ENCODE data around the gene ALDH16A1.

The ALDH16A1 gene

DNA sequence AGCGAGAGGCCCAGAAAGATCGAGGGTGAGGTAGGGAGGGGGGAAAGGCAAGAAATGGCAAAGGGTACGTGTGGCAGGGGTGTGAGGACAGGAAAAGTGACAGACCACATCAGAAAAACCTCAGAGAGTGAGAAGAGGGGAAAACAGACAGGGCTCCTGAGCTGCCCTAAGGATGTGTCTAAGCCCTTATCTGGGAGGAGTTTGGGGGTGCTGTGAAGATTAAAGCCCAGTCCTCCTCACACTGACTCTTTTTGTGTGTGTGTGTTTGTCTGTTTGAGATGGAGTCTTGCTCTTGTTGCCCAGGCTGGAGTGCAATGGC lies 29.1 kb upstream of the ALDH16A1 start:
- TF ChIP-seq, protein P1, sequence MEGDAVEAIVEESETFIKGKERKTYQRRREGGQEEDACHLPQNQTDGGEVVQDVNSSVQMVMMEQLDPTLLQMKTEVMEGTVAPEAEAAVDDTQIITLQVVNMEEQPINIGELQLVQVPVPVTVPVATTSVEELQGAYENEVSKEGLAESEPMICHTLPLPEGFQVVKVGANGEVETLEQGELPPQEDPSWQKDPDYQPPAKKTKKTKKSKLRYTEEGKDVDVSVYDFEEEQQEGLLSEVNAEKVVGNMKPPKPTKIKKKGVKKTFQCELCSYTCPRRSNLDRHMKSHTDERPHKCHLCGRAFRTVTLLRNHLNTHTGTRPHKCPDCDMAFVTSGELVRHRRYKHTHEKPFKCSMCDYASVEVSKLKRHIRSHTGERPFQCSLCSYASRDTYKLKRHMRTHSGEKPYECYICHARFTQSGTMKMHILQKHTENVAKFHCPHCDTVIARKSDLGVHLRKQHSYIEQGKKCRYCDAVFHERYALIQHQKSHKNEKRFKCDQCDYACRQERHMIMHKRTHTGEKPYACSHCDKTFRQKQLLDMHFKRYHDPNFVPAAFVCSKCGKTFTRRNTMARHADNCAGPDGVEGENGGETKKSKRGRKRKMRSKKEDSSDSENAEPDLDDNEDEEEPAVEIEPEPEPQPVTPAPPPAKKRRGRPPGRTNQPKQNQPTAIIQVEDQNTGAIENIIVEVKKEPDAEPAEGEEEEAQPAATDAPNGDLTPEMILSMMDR (conservative IDR thresholded peaks at IDR 0.05; ENCODE audit: low read depth, low read length) = no peak
- H3K4me3 ChIP-seq (ENCODE audit: low read length) = no peak overlapping the region
- no peak for DNase-seq (ENCODE audit: low read depth)

GRCh38 chr19:49425178-49425577 lies 27.8 kb upstream of the ALDH16A1 start, which contains the start of gene GFY:
Gene GFY (plus strand): TSS chr19:49425388. CDS start chr19:49426431, 1,043 bp downstream.
- H3K4me3 ChIP-seq (ENCODE audit: low read length) = no peak within 1 kb of the TSS
- DNase-seq (ENCODE audit: low read depth) = no peak
- TF ChIP-seq, protein P1 (conservative IDR thresholded peaks at IDR 0.05; ENCODE audit: low read depth, low read length) = no peak

- TF ChIP-seq, protein P1 (conservative IDR thresholded peaks at IDR 0.05; ENCODE audit: low read depth, low read length) = no peak
- H3K4me3 ChIP-seq (ENCODE audit: low read length) = no peak overlapping the region
- no peak for DNase-seq (ENCODE audit: low read depth)
These were observed 27.0 kb upstream of the ALDH16A1 start for GRCh38 chr19:49425922-49426592.

- no peak overlapping the region for H3K4me3 ChIP-seq (ENCODE audit: low read length)
- TF ChIP-seq, protein P1 (conservative IDR thresholded peaks at IDR 0.05; ENCODE audit: low read depth, low read length) = no peak
- DNase-seq (ENCODE audit: low read depth) = no peak
These were observed 25.7 kb upstream of the ALDH16A1 start for GRCh38 chr19:49427339-49427738.

- no peak for DNase-seq (ENCODE audit: low read depth)
- no peak overlapping the region for H3K4me3 ChIP-seq (ENCODE audit: low read length)
- TF ChIP-seq, protein P1 (conservative IDR thresholded peaks at IDR 0.05; ENCODE audit: low read depth, low read length) = no peak
These were observed 25.0 kb upstream of the ALDH16A1 start for GRCh38 chr19:49427855-49428546.

GRCh38 chr19:49428547-49429451 lies 24.2 kb upstream of the ALDH16A1 start:
- TF ChIP-seq, protein P1 (conservative IDR thresholded peaks at IDR 0.05; ENCODE audit: low read depth, low read length) = no peak
- no peak for DNase-seq (ENCODE audit: low read depth)
- H3K4me3 ChIP-seq (ENCODE audit: low read length) = no peak overlapping the region
